Measurements from ENCODE around the gene IFI27L1. TPM values are rescaled to one million over a fixed set of nuclear protein-coding genes. Genes with fewer than 3 reads are reported as not detected.

Gene IFI27L1
- polyA plus RNA-seq, 1 experiment: 12.5 TPM

- ChIA-PET CTCF (interaction anchor here (0.6 to 9.6 kb wide), 2 partner anchors 11 to 133 kb away, joined by 3 to 65 read pairs; no protein-coding TSS in a partner anchor), POLR2A (no interaction called here)
- Histone ChIP-seq H3K4me3 (ENCODE audit: low read depth, low read length) (no peak overlapping the region), H3K27ac (ENCODE audit: low read depth, low read length) (no peak overlapping the region), H3K27me3 (ENCODE audit: control insufficient read depth, insufficient read depth, low read length) (no peaks in the 10 kb centered on the region), H3K9me3 (ENCODE audit: control insufficient read depth, insufficient read depth, low read length) (no peaks in the 10 kb centered on the region; the same call in 1 of the 2 replicates)
- no peak for DNase-seq (ENCODE audit: low read depth, low spot score)
- TF ChIP-seq CTCF (IDR thresholded peaks at IDR 0.05; ENCODE audit: low read depth, low read length): no peak
These were observed 33.5 kb upstream of the IFI27L1 start for GRCh38 chr14:94047581-94047980.

- DNase-seq (ENCODE audit: low read depth, low spot score): no peak
- Histone ChIP-seq H3K9me3 (ENCODE audit: control insufficient read depth, insufficient read depth, low read length) (no peaks in the 10 kb centered on the region), H3K27ac (ENCODE audit: low read depth, low read length) (no peak overlapping the region), H3K4me3 (ENCODE audit: low read depth, low read length) (no peak overlapping the region), H3K27me3 (ENCODE audit: control insufficient read depth, insufficient read depth, low read length) (no peaks in the 10 kb centered on the region)
- ChIA-PET CTCF (interaction anchor here (1.1 to 9.6 kb wide), 5 partner anchors 13 to 88 kb away, joined by 4 to 68 read pairs (median 12); no protein-coding TSS in a partner anchor), POLR2A (no interaction called here)
- no peak for TF ChIP-seq CTCF (IDR thresholded peaks at IDR 0.05; ENCODE audit: low read depth, low read length)
These were observed 32.2 kb upstream of the IFI27L1 start for GRCh38 chr14:94048691-94049624.

DNA sequence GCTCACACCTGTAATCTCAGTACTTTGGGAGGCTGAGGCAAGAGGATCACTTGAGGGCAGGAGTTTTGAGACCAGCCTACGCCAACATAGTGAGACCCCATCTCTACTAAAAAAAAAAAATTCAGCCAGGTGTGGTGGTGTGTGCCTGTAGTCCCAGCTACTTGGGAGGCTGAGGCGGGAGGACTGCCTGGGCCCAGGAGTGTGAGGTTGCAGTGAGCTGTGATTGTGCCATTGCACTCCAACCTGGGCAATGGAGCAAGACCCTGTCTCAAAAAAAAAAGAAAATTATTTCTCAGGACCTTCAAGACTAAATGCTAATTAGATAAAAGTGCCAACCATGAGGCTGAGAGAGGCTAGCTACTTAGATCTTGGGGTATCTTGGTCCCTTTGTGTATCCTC lies 31.5 kb upstream of the IFI27L1 start:
- Histone ChIP-seq H3K27me3 (ENCODE audit: control insufficient read depth, insufficient read depth, low read length) (no peaks in the 10 kb centered on the region), H3K4me3 (ENCODE audit: low read depth, low read length) (no peak overlapping the region), H3K9me3 (ENCODE audit: control insufficient read depth, insufficient read depth, low read length) (no peaks in the 10 kb centered on the region), H3K27ac (ENCODE audit: low read depth, low read length) (no peak overlapping the region)
- DNase-seq (ENCODE audit: low read depth, low spot score): no peak
- no peak for TF ChIP-seq CTCF (IDR thresholded peaks at IDR 0.05; ENCODE audit: low read depth, low read length)
- ChIA-PET CTCF (interaction anchor here (1.1 to 9.6 kb wide), 3 partner anchors 13 to 87 kb away, joined by 4 to 68 read pairs (median 65); no protein-coding TSS in a partner anchor), POLR2A (no interaction called here)

DNA sequence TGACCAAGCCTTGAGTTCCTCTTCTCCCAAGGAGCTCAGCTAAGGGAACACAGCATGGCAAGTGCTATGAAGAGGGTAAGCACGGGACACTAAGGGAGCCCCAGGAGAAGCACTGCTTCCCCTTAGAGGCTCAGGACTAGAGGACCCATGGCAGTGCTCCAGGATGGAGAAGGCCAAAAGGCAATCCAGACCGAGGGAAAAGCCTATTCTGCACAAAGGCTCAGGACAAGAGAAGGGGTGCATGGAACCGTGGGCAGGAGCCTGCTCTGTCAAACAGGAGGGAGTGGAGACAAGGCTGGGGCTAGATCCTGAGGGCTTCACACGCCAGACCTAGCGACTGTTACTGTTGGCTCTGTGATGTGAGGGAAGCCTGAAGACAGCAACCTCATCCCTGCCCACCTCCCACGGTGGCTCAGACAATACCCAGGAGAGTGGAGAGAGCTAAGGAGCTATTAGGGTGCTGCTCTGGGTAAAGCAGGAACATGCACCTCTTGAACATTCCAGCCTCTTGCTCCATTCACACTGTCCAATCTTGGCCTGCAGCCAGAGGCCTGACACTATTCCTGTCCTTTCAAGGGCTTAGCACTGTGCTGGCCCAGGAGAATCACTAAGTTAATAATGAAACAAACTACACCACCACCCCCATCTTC lies 30.8 kb upstream of the IFI27L1 start:
- no peak for DNase-seq (ENCODE audit: low read depth, low spot score)
- Histone ChIP-seq H3K27ac (ENCODE audit: low read depth, low read length) (no peak overlapping the region), H3K9me3 (ENCODE audit: control insufficient read depth, insufficient read depth, low read length) (no peaks in the 10 kb centered on the region), H3K4me3 (ENCODE audit: low read depth, low read length) (no peak overlapping the region), H3K27me3 (ENCODE audit: control insufficient read depth, insufficient read depth, low read length) (no peaks in the 10 kb centered on the region)
- ChIA-PET POLR2A (no interaction called here), CTCF (interaction anchor here (0.6 to 9.6 kb wide), 13 partner anchors 11 to 130 kb away, joined by 4 to 68 read pairs (median 7); partner anchors contain the start of gene IFI27L2)
- no peak for TF ChIP-seq CTCF (IDR thresholded peaks at IDR 0.05; ENCODE audit: low read depth, low read length)

All from AG04450 (cell line).